ENCODE data around the gene KCNAB2. TPM values are rescaled to one million over a fixed set of nuclear protein-coding genes. Genes with fewer than 3 reads are reported as not detected.

KCNAB2 gene
- polyA plus RNA-seq, 1 of the 3 experiments (the other 2 are of a cell fraction), result 7.6 TPM

DNA sequence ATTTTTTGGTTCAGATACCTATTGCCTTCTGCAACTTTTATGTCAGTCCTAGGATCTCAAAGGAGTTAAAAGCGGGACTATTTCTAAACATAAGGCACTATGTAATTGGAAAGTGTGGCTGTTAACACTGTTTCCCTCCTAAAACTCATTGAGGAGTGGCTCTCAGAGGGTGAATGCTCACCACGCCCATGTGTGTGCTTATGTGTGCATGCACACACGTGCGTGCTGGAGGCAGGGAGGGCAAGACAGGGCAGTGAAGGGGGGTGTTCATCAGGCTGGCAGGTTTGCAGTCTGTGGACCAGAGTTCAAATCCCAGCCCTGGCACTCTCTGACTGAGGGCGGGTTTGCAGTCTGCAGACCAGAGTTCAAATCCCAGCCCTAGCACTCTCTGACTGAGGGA is 22.4 kb downstream of the KCNAB2 start:
- Histone ChIP-seq H3K36me3 (replicated peaks in 1 of 2; ENCODE audit: control insufficient read depth in 1 of 2, insufficient read depth in 2 of 2, low read length in 1 of 2) (no peaks in the 10 kb centered on the region), H3K4me3 (ENCODE audit: low read depth in 2 of 2, low read length in 1 of 2) (no peak overlapping the region), H3K4me1 (ENCODE audit: control insufficient read depth in 1 of 2, insufficient read depth in 2 of 2, low read depth in 1 of 2, low read length in 1 of 2) (peaks cover 0 to 51% of the 10 kb centered on the region in 2 experiments; a peak in 1 of 4 replicates), H3K9me2 (no peaks in the 10 kb centered on the region), H3F3A (replicated peaks; ENCODE audit: insufficient read depth) (no peaks in the 10 kb centered on the region), H3K4me2 (no peak overlapping the region), H3K27me3 (ENCODE audit: insufficient read depth) (no peaks in the 10 kb centered on the region), H2AFZ (ENCODE audit: low read depth) (no peak overlapping the region), H3K9me3 (no peaks in the 10 kb centered on the region), H3K27ac (ENCODE audit: low read depth in 2 of 2, low read length in 1 of 2) (no peak overlapping the region), H3K79me2 (ENCODE audit: insufficient read depth) (no peaks in the 10 kb centered on the region), H3K9ac (no peak overlapping the region), H4K20me1 (ENCODE audit: insufficient read depth) (no peaks in the 10 kb centered on the region)
- ChIA-PET POLR2A (no interaction called here), CTCF (interaction anchor here (1.2 to 1.5 kb wide), 3 partner anchors 15 to 103 kb away, joined by 3 to 4 read pairs (median 3); no protein-coding TSS in a partner anchor)
- DNase-seq, result no peak
- 59% methylated on average over 4 of the region's 5 CpGs for WGBS (ENCODE audit: low lambda C conversion rate)
- TF ChIP-seq, protein P1, sequence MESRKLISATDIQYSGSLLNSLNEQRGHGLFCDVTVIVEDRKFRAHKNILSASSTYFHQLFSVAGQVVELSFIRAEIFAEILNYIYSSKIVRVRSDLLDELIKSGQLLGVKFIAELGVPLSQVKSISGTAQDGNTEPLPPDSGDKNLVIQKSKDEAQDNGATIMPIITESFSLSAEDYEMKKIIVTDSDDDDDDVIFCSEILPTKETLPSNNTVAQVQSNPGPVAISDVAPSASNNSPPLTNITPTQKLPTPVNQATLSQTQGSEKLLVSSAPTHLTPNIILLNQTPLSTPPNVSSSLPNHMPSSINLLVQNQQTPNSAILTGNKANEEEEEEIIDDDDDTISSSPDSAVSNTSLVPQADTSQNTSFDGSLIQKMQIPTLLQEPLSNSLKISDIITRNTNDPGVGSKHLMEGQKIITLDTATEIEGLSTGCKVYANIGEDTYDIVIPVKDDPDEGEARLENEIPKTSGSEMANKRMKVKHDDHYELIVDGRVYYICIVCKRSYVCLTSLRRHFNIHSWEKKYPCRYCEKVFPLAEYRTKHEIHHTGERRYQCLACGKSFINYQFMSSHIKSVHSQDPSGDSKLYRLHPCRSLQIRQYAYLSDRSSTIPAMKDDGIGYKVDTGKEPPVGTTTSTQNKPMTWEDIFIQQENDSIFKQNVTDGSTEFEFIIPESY (IDR thresholded peaks at IDR 0.05; ENCODE audit: borderline replicate concordance, low read depth), result no peak
- TF ChIP-seq, protein P2, sequence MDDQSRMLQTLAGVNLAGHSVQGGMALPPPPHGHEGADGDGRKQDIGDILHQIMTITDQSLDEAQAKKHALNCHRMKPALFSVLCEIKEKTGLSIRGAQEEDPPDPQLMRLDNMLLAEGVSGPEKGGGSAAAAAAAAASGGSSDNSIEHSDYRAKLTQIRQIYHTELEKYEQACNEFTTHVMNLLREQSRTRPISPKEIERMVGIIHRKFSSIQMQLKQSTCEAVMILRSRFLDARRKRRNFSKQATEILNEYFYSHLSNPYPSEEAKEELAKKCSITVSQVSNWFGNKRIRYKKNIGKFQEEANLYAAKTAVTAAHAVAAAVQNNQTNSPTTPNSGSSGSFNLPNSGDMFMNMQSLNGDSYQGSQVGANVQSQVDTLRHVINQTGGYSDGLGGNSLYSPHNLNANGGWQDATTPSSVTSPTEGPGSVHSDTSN (IDR thresholded peaks at IDR 0.05), result no peak
- TF ChIP-seq SIN3A (IDR thresholded peaks at IDR 0.05; ENCODE audit: borderline replicate concordance, low read depth, low read length) (no peak), RCOR1 (IDR thresholded peaks at IDR 0.05; ENCODE audit: low read length) (no peak), EP300 (IDR thresholded peaks at IDR 0.05; ENCODE audit: borderline replicate concordance in 1 of 2, low read depth in 1 of 2, low read length in 1 of 2) (no peak), FOXM1 (IDR thresholded peaks at IDR 0.05; ENCODE audit: low read depth) (no peak), CHD2 (IDR thresholded peaks at IDR 0.05; ENCODE audit: low read length, partially characterized antibody) (no peak), GATA2 (CRISPR knock-in tag; IDR thresholded peaks at IDR 0.05) (no peak), JUND (IDR thresholded peaks at IDR 0.05) (no peak), RFX5 (IDR thresholded peaks at IDR 0.05; ENCODE audit: low read length) (no peak), FOXJ3 (CRISPR knock-in tag; IDR thresholded peaks at IDR 0.05) (no peak)
- TF ChIP-seq, protein P3, sequence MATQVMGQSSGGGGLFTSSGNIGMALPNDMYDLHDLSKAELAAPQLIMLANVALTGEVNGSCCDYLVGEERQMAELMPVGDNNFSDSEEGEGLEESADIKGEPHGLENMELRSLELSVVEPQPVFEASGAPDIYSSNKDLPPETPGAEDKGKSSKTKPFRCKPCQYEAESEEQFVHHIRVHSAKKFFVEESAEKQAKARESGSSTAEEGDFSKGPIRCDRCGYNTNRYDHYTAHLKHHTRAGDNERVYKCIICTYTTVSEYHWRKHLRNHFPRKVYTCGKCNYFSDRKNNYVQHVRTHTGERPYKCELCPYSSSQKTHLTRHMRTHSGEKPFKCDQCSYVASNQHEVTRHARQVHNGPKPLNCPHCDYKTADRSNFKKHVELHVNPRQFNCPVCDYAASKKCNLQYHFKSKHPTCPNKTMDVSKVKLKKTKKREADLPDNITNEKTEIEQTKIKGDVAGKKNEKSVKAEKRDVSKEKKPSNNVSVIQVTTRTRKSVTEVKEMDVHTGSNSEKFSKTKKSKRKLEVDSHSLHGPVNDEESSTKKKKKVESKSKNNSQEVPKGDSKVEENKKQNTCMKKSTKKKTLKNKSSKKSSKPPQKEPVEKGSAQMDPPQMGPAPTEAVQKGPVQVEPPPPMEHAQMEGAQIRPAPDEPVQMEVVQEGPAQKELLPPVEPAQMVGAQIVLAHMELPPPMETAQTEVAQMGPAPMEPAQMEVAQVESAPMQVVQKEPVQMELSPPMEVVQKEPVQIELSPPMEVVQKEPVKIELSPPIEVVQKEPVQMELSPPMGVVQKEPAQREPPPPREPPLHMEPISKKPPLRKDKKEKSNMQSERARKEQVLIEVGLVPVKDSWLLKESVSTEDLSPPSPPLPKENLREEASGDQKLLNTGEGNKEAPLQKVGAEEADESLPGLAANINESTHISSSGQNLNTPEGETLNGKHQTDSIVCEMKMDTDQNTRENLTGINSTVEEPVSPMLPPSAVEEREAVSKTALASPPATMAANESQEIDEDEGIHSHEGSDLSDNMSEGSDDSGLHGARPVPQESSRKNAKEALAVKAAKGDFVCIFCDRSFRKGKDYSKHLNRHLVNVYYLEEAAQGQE (IDR thresholded peaks at IDR 0.05; ENCODE audit: low read depth, low read length), result no peak
- TF ChIP-seq, protein P4, sequence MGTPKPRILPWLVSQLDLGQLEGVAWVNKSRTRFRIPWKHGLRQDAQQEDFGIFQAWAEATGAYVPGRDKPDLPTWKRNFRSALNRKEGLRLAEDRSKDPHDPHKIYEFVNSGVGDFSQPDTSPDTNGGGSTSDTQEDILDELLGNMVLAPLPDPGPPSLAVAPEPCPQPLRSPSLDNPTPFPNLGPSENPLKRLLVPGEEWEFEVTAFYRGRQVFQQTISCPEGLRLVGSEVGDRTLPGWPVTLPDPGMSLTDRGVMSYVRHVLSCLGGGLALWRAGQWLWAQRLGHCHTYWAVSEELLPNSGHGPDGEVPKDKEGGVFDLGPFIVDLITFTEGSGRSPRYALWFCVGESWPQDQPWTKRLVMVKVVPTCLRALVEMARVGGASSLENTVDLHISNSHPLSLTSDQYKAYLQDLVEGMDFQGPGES (IDR thresholded peaks at IDR 0.05; ENCODE audit: low read depth, low read length), result no peak
- TF ChIP-seq, protein P5, sequence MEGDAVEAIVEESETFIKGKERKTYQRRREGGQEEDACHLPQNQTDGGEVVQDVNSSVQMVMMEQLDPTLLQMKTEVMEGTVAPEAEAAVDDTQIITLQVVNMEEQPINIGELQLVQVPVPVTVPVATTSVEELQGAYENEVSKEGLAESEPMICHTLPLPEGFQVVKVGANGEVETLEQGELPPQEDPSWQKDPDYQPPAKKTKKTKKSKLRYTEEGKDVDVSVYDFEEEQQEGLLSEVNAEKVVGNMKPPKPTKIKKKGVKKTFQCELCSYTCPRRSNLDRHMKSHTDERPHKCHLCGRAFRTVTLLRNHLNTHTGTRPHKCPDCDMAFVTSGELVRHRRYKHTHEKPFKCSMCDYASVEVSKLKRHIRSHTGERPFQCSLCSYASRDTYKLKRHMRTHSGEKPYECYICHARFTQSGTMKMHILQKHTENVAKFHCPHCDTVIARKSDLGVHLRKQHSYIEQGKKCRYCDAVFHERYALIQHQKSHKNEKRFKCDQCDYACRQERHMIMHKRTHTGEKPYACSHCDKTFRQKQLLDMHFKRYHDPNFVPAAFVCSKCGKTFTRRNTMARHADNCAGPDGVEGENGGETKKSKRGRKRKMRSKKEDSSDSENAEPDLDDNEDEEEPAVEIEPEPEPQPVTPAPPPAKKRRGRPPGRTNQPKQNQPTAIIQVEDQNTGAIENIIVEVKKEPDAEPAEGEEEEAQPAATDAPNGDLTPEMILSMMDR (IDR thresholded peaks at IDR 0.05), result no peak
- TF ChIP-seq, protein P6, sequence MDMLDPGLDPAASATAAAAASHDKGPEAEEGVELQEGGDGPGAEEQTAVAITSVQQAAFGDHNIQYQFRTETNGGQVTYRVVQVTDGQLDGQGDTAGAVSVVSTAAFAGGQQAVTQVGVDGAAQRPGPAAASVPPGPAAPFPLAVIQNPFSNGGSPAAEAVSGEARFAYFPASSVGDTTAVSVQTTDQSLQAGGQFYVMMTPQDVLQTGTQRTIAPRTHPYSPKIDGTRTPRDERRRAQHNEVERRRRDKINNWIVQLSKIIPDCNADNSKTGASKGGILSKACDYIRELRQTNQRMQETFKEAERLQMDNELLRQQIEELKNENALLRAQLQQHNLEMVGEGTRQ (IDR thresholded peaks at IDR 0.05; ENCODE audit: borderline replicate concordance, low read depth, low read length), result no peak
